Sigmoid colon (tissue), 4 donors: ENCODE measurements around the gene CSPG4.

Experiments
- EP300 ChIP-seq, 4 donors: sonication (generic); formaldehyde crosslinking; IDR thresholded peaks; one replicate each; pipeline ENCODE4 v1.6.1; 2017; ENCODE audit warnings: antibody characterized with exemption in 4 of 4
- POLR2A ChIP-seq, 2 donors: fragments of 450-650 bp; IDR thresholded peaks; one replicate each; pipeline ENCODE4 v1.6.1; 2016; ENCODE audit warnings: antibody characterized with exemption in 2 of 2, mild to moderate bottlenecking in 2 of 2, moderate library complexity in 2 of 2
- POLR2AphosphoS5 ChIP-seq, 4 donors: sonication (generic); formaldehyde crosslinking; IDR thresholded peaks; one replicate each; pipeline ENCODE4 v1.6.1; 2017; ENCODE audit warnings: antibody characterized with exemption in 4 of 4
- TF ChIP-seq, protein P1 (sequence below), 4 experiments: fragments of 450-650 bp in 3 of 4; fragments of 200-600 bp in 1 of 4; IDR thresholded peaks; one replicate each; pipeline ENCODE4 v1.5.1; 2016 to 2019; ENCODE audit warnings: antibody characterized with exemption in 4 of 4, mild to moderate bottlenecking in 3 of 4, moderate library complexity in 2 of 4

DNA sequence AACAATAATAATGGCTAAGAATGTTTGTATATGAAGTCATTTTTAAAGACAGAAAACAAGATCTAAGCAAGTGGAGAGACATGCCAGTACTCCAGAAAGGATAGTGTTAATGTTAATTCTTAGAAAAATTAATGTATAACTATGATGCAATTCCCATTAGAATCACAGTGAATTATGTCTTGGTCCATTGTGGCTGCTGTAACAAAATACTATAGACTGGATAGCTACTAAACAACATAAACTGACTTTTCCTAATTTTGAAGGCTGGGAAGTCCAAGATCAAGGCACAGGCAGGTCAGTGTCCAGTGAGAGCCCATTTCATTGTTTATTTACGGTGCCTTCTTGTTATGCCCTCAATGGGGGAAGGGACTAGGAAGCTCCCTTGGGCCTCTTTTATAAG lies 32.7 kb upstream of the CSPG4 start:
- TF ChIP-seq, protein P1, sequence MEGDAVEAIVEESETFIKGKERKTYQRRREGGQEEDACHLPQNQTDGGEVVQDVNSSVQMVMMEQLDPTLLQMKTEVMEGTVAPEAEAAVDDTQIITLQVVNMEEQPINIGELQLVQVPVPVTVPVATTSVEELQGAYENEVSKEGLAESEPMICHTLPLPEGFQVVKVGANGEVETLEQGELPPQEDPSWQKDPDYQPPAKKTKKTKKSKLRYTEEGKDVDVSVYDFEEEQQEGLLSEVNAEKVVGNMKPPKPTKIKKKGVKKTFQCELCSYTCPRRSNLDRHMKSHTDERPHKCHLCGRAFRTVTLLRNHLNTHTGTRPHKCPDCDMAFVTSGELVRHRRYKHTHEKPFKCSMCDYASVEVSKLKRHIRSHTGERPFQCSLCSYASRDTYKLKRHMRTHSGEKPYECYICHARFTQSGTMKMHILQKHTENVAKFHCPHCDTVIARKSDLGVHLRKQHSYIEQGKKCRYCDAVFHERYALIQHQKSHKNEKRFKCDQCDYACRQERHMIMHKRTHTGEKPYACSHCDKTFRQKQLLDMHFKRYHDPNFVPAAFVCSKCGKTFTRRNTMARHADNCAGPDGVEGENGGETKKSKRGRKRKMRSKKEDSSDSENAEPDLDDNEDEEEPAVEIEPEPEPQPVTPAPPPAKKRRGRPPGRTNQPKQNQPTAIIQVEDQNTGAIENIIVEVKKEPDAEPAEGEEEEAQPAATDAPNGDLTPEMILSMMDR (IDR thresholded peaks at IDR 0.05) = no peak
- no peak for TF ChIP-seq POLR2A (IDR thresholded peaks at IDR 0.05)
- TF ChIP-seq POLR2AphosphoS5 (IDR thresholded peaks at IDR 0.05) = no peak
- no peak for TF ChIP-seq EP300 (IDR thresholded peaks at IDR 0.05)
